Neutrophil (primary cell): ENCODE results near the gene UBQLNL.

ENCODE experiments used
- H3K27ac ChIP-seq: fragments of 200-600 bp; sonication (generic); 2 replicates; pipeline ENCODE4 v1.5.1; 2016; ENCODE audit warnings: mild to moderate bottlenecking, moderate library complexity
- H3K27me3 ChIP-seq: fragments of 200-600 bp; sonication (generic); 2 replicates; pipeline ENCODE4 v1.6.0; 2016; ENCODE audit warnings: mild to moderate bottlenecking
- H3K36me3 ChIP-seq: fragments of 200-600 bp; sonication (generic); 2 replicates; pipeline ENCODE4 v1.5.1; 2017
- H3K4me1 ChIP-seq, 2 experiments: fragments of 200-600 bp in 1 of 2; sonication (generic) in 1 of 2; 1 replicate in 1 of 2; 2 replicates in 1 of 2; pipeline versions ENCODE4 v1.5.1 to v1.6.1; 2013 to 2016; ENCODE audit warnings: low read depth in 1 of 2, low read length in 1 of 2, mild to moderate bottlenecking in 1 of 2, moderate library complexity in 1 of 2; ENCODE audit not compliant: control insufficient read depth in 1 of 2, insufficient read depth in 1 of 2
- H3K4me3 ChIP-seq, 2 experiments: fragments of 200-600 bp in 1 of 2; sonication (generic) in 1 of 2; 1 replicate in 1 of 2; 2 replicates in 1 of 2; pipeline ENCODE4 v1.5.1; 2013 to 2016; ENCODE audit warnings: low read depth in 1 of 2, low read length in 1 of 2, mild to moderate bottlenecking in 1 of 2, moderate library complexity in 1 of 2
- H3K9me3 ChIP-seq: fragments of 200-600 bp; sonication (generic); 2 replicates; pipeline ENCODE4 v1.5.1; 2016
- CTCF ChIP-seq: fragments of 200-600 bp; sonication (generic); IDR thresholded peaks from 2 replicates; pipeline ENCODE4 v1.5.1; 2016; ENCODE audit warnings: antibody characterized with exemption

Gene UBQLNL

GRCh38 chr11:5499671-5500070, 16.8 kb downstream of the UBQLNL start:
- no peak overlapping the region for H3K4me3 ChIP-seq
- no peak overlapping the region for H3K27ac ChIP-seq
- H3K27me3 ChIP-seq, result no peaks in the 10 kb centered on the region
- no peaks in the 10 kb centered on the region for H3K36me3 ChIP-seq
- no peaks in the 10 kb centered on the region for H3K9me3 ChIP-seq
- no peak for TF ChIP-seq CTCF
- H3K4me1 ChIP-seq, result no peaks in the 10 kb centered on the region

- H3K36me3 ChIP-seq, result no peaks in the 10 kb centered on the region
- H3K27me3 ChIP-seq, result peaks cover 7% of the 10 kb centered on the region
- no peaks in the 10 kb centered on the region for H3K9me3 ChIP-seq
- no peaks in the 10 kb centered on the region for H3K4me1 ChIP-seq
- H3K4me3 ChIP-seq, result no peak overlapping the region
- TF ChIP-seq CTCF, result no peak
- H3K27ac ChIP-seq, result no peak overlapping the region
Observed at GRCh38 chr11:5489576-5490357, 26.7 kb downstream of the UBQLNL start.

GRCh38 chr11:5488798-5489399, 27.6 kb downstream of the UBQLNL start:
- TF ChIP-seq CTCF, result no peak

GRCh38 chr11:5488385-5488784, 28.1 kb downstream of the UBQLNL start, which contains the start of gene OR52D1:
OR52D1 (plus strand) TSS chr11:5488685; CDS start chr11:5488707, 22 bp downstream.
- Histone ChIP-seq H3K9me3 (no peaks in the 10 kb centered on the region), H3K27ac (no peak within 1 kb of the TSS), H3K36me3 (no peaks in the 10 kb centered on the region), H3K27me3 (peaks cover 7% of the 10 kb centered on the region), H3K4me3 (no peak within 1 kb of the TSS), H3K4me1 (no peaks in the 10 kb centered on the region)
- TF ChIP-seq CTCF, result no peak

More at GRCh38 chr11:5488798-5489399, 27.6 kb downstream of the UBQLNL start:
- H3K9me3 ChIP-seq, result no peaks in the 10 kb centered on the region
- H3K27ac ChIP-seq, result no peak overlapping the region
- H3K27me3 ChIP-seq, result peaks cover 7% of the 10 kb centered on the region
- no peaks in the 10 kb centered on the region for H3K4me1 ChIP-seq
- H3K36me3 ChIP-seq, result no peaks in the 10 kb centered on the region
- H3K4me3 ChIP-seq, result no peak overlapping the region

- Histone ChIP-seq H3K36me3 (no peaks in the 10 kb centered on the region), H3K4me3 (no peak overlapping the region), H3K27ac (no peak overlapping the region), H3K27me3 (peaks cover 7% of the 10 kb centered on the region), H3K9me3 (no peaks in the 10 kb centered on the region), H3K4me1 (no peaks in the 10 kb centered on the region)
- TF ChIP-seq CTCF, result no peak
Observed at GRCh38 chr11:5486421-5486820, 30.1 kb downstream of the UBQLNL start.
